K562 (cell line): Measurements from ENCODE around the gene SPINT1. TPM values are rescaled to one million over a fixed set of nuclear protein-coding genes. Genes with fewer than 3 reads are reported as not detected.

ENCODE experiments used
- ARID2 ChIP-seq: fragments of 450-650 bp; IDR thresholded peaks from 2 replicates; pipeline ENCODE4 v1.6.1; 2017; ENCODE audit warnings: antibody characterized with exemption, mild to moderate bottlenecking
- ATF6 ChIP-seq: sonication (generic); formaldehyde crosslinking; IDR thresholded peaks from 2 replicates; pipeline ENCODE4 v1.4.0; 2020; ENCODE audit warnings: mild to moderate bottlenecking, missing genetic modification reagents
- BHLHE40 ChIP-seq: IDR thresholded peaks from 2 replicates; pipeline ENCODE4 v1.6.1; 2011; ENCODE audit warnings: low read length, improper control_type of control experiment
- BRD9 ChIP-seq: fragments of 450-650 bp; IDR thresholded peaks from 2 replicates; pipeline ENCODE4 v1.6.1; 2018; ENCODE audit warnings: low read depth; ENCODE audit not compliant: partially characterized antibody
- COPS2 ChIP-seq: fragments of 450-650 bp; conservative IDR thresholded peaks from 2 replicates; pipeline ENCODE4 v1.6.1; 2016; ENCODE audit warnings: mild to moderate bottlenecking, moderate library complexity
- DACH1 ChIP-seq: fragments of 450-650 bp; IDR thresholded peaks from 2 replicates; pipeline ENCODE4 v1.6.1; 2018; ENCODE audit not compliant: partially characterized antibody
- GABPA ChIP-seq: fragments of 200-800 bp; sonication (Bioruptor generic); conservative IDR thresholded peaks from 2 replicates; pipeline ENCODE4 v1.6.1; 2016; ENCODE audit warnings: low read depth, missing genetic modification characterization, missing compliant biosample characterization
- GATAD2A ChIP-seq: fragments of 450-650 bp; IDR thresholded peaks from 2 replicates; pipeline ENCODE4 v1.6.1; 2017
- GTF2A2 ChIP-seq: IDR thresholded peaks from 2 replicates; pipeline ENCODE4 v1.6.1; 2016; ENCODE audit warnings: mild to moderate bottlenecking, missing genetic modification characterization, missing compliant biosample characterization
- HDAC6 ChIP-seq: IDR thresholded peaks from 2 replicates; pipeline ENCODE4 v1.6.1; 2012; ENCODE audit warnings: low read depth, mild to moderate bottlenecking, control low read depth, inconsistent platforms, low read length, moderate library complexity
- JUN ChIP-seq, 2 experiments: sonication (generic) in 1 of 2; formaldehyde crosslinking in 1 of 2; IDR thresholded peaks; 2 replicates each; pipeline versions ENCODE4 v1.6.1 to v1.8.0; 2012 to 2022; ENCODE audit warnings: borderline replicate concordance in 2 of 2, mild to moderate bottlenecking in 2 of 2, improper control_type of control experiment in 1 of 2, low read depth in 1 of 2, low read length in 1 of 2, missing genetic modification reagents in 1 of 2
- MED1 ChIP-seq: sonication (generic); formaldehyde crosslinking; IDR thresholded peaks from 2 replicates; pipeline ENCODE4 v1.8.1; 2023; ENCODE audit warnings: missing genetic modification reagents, borderline replicate concordance
- MITF ChIP-seq: IDR thresholded peaks from 2 replicates; pipeline ENCODE4 v1.6.1; 2014; ENCODE audit warnings: antibody characterized with exemption
- PYGO2 ChIP-seq: fragments of 450-650 bp; IDR thresholded peaks from 2 replicates; pipeline ENCODE4 v1.6.1; 2016; ENCODE audit warnings: mild to moderate bottlenecking, missing genetic modification characterization, moderate library complexity, missing compliant biosample characterization
- RFX5 ChIP-seq: IDR thresholded peaks from 2 replicates; pipeline ENCODE4 v1.6.1; 2011; ENCODE audit warnings: low read depth, mild to moderate bottlenecking, improper control_type of control experiment, low read length
- SMAD3 ChIP-seq: fragments of 450-650 bp; formaldehyde crosslinking; conservative IDR thresholded peaks from 2 replicates; pipeline ENCODE4 v1.4.0; 2020; ENCODE audit warnings: mild to moderate bottlenecking
- SMAD4 ChIP-seq: fragments of 250-450 bp; sonication (Bioruptor Pico); conservative IDR thresholded peaks from 2 replicates; pipeline ENCODE4 v1.8.0; 2021; ENCODE audit warnings: inconsistent platforms, mild to moderate bottlenecking, moderate library complexity
- TEAD1 ChIP-seq, 2 experiments: fragments of 450-650 bp in 1 of 2; sonication (generic) in 1 of 2; formaldehyde crosslinking; IDR thresholded peaks; 2 replicates each; pipeline versions ENCODE4 v1.4.0 to v1.8.0; 2020 to 2022; ENCODE audit warnings: mild to moderate bottlenecking in 2 of 2, missing genetic modification reagents in 1 of 2
- ZNF134 ChIP-seq: fragments of 250-450 bp; sonication (Bioruptor Pico); conservative IDR thresholded peaks from 2 replicates; pipeline ENCODE4 v1.4.0; 2020
- ZNF140 ChIP-seq: fragments of 250-450 bp; sonication (Bioruptor Pico); IDR thresholded peaks from 2 replicates; pipeline ENCODE4 v1.8.0; 2021; ENCODE audit warnings: moderate library complexity, mild to moderate bottlenecking, inconsistent platforms
- ZNF232 ChIP-seq: sonication (generic); formaldehyde crosslinking; IDR thresholded peaks from 2 replicates; pipeline ENCODE4 v1.8.0; 2022; ENCODE audit warnings: mild to moderate bottlenecking, missing genetic modification reagents
- ZNF589 ChIP-seq: fragments of 200-800 bp; sonication (Bioruptor generic); IDR thresholded peaks from 2 replicates; pipeline ENCODE4 v1.6.1; 2016; ENCODE audit warnings: low read depth, missing genetic modification characterization, missing compliant biosample characterization
- polyA plus RNA-seq, 8 experiments: library from polyadenylated mRNA; depleted of rRNA in 4 of 8; stranded (reverse) in 5 of 8; unstranded in 3 of 8; fragments of >200 nt; fragmentation: Nextera tagmentation in 2 of 8; fragmentation: Illumina TruSeq in 1 of 8; extraction: Ambion mirVana in 2 of 8; extraction: Trizol in 1 of 8; gene quantifications; 2 replicates each; pipeline versions ENCODE4 v1.2.1 to v1.2.3, GENCODE V29; 2011 to 2014; ENCODE audit warnings: inconsistent platforms in 1 of 8, missing spikeins in 1 of 8
- total RNA-seq, 7 experiments: library from RNA; depleted of rRNA in 6 of 7; stranded (reverse); fragments of >200 nt in 6 of 7; fragmentation: Illumina TruSeq in 2 of 7; extraction: Trizol in 2 of 7; gene quantifications; 2 replicates each; pipeline versions ENCODE4 v1.2.1 to v1.2.3, GENCODE V29; 2011 to 2021; ENCODE audit warnings: low replicate concordance in 1 of 7
- TF ChIP-seq, protein P1 (sequence below): fragments of 450-650 bp; IDR thresholded peaks from 2 replicates; pipeline ENCODE4 v1.6.1; 2016; ENCODE audit warnings: low read depth, mild to moderate bottlenecking, moderate library complexity

Gene SPINT1
- total and polyA plus RNA-seq, 9 of the 15 experiments (the other 6 are each of a cell fraction or from before 2014, with no cell fraction given): 0.78 to 4.5 (median 1.5) TPM

DNA sequence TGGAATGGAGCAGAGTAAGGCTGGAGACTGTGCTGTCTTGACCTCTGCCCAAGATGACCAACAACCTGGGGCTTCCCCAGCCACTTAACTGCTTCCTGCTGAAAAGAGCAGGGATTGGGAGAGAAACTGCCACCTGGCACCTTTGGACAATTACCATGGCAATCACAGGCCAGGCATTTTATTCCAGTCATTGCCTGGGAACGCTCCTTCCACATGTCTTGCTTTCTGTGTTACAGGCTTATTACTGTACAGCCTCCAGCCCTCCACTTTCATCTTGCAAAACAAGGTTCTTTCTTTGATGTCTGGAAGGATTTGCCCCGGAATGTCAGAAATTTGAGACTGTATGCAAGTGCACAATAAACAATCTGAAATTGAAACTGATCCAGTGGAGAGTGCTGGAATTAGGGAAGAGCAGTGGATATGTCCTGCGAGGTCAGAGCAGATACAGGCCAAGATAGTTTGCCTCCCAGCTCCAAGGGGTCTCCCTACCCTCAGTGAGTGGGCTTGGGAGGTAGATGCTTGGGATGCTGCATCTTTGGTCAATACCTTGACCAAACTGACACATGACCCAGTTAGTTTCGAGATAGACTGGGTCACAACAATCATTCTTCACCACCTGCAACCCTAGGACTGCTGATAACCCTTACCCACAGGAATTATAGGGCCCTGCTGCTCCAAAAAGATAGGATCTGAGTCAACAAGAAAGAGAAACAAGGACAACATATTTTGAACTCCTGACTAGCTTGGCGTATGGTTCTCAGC lies 18.0 kb upstream of the SPINT1 start (continued):
- TF ChIP-seq JUN (IDR thresholded peaks at IDR 0.05; ENCODE audit: borderline replicate concordance, low read depth, low read length) (no peak), JUN (CRISPR knock-in tag; IDR thresholded peaks at IDR 0.05; ENCODE audit: borderline replicate concordance) (no peak), ATF6 (CRISPR knock-in tag) (no peak), SMAD3 (peak; percentile 53; the same call in 1 of the 2 replicates), ZNF589 (CRISPR knock-in tag) (peak; percentile 76), MED1 (CRISPR knock-in tag) (no peak), ARID2 (no peak), BHLHE40 (peak; percentile 80), GTF2A2 (tag) (no peak), DACH1 (no peak), GABPA (tag) (no peak), GATAD2A (no peak), ZNF232 (no peak), BRD9 (no peak), SMAD4 (CRISPR knock-in tag) (peak; percentile 87), ZNF140 (CRISPR knock-in tag) (no peak), HDAC6 (no peak), PYGO2 (tag) (peak; percentile 80), ZNF134 (CRISPR knock-in tag) (no peak), MITF (peak; percentile 58; the same call in 1 of the 2 replicates), RFX5 (no peak), TEAD1 (CRISPR knock-in tag; IDR thresholded peaks at IDR 0.05) (peak; percentile 96 to 99), COPS2 (no peak)
- TF ChIP-seq, protein P1, sequence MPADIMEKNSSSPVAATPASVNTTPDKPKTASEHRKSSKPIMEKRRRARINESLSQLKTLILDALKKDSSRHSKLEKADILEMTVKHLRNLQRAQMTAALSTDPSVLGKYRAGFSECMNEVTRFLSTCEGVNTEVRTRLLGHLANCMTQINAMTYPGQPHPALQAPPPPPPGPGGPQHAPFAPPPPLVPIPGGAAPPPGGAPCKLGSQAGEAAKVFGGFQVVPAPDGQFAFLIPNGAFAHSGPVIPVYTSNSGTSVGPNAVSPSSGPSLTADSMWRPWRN: peak; percentile 96
